Measurements from ENCODE around the gene FOXQ1. TPM values are rescaled to one million over a fixed set of nuclear protein-coding genes. Genes with fewer than 3 reads are reported as not detected.

The FOXQ1 gene
- 10 to 100 TPM in 1 of 6 donors, 1 to 10 TPM in 5; 1.4 to 14.8 (median 3.9) TPM for total RNA-seq
- 1 to 10 TPM; 1.5 to 2.6 TPM for polyA plus RNA-seq

- intact Hi-C loops (cut with DNase I) = no loop called here
- Histone ChIP-seq H3K4me1 (no peaks in the 10 kb centered on the region), H3K9me3 (no peaks in the 10 kb centered on the region), H3K27ac (peak within 1 kb of the TSS; percentile 72 to 90 (median 83)), H3K27me3 (peaks cover 0 to 13% (median 4%) of the 10 kb centered on the region in 4 donors), H3K4me3 (peak within 1 kb of the TSS; percentile 31 to 61 (median 48)), H3K36me3 (no peaks in the 10 kb centered on the region)
- TF ChIP-seq CTCF (IDR thresholded peaks at IDR 0.05) = no peak
- peak; percentile 76 to 95 (median 90) for DNase-seq
- ATAC-seq = peak; percentile 81 to 85 (median 83)
- WGBS, 2 donors = 1% methylated on average over 64 to 75 of the region's 75 CpGs
- no peak for FAIRE-seq
Observed at GRCh38 chr6:1311400-1312202, at the start of gene FOXQ1. Gene FOXQ1, plus strand, starts transcription at chr6:1312098. Its CDS starts 607 bp downstream, at chr6:1312705.

- Histone ChIP-seq H3K9me3 (no peaks in the 10 kb centered on the region), H3K36me3 (no peaks in the 10 kb centered on the region), H3K27ac (no peak overlapping the region), H3K4me3 (no peak overlapping the region), H3K4me1 (no peaks in the 10 kb centered on the region), H3K27me3 (no peaks in the 10 kb centered on the region)
- 82 to 85% methylated on average over 6 of the region's 6 CpGs for WGBS, 2 donors
- no peak for DNase-seq
- intact Hi-C loops (cut with DNase I) = no loop called here
- FAIRE-seq = no peak
- no peak for ATAC-seq
- TF ChIP-seq CTCF (IDR thresholded peaks at IDR 0.05) = no peak
Observed at GRCh38 chr6:1262704-1263038, 49.2 kb upstream of the FOXQ1 start.

GRCh38 chr6:1263039-1263849 is 48.7 kb upstream of the FOXQ1 start:
- ATAC-seq (no peak), FAIRE-seq (no peak), DNase-seq (no peak)
- Histone ChIP-seq H3K4me3 (no peak overlapping the region), H3K27ac (no peak overlapping the region), H3K4me1 (no peaks in the 10 kb centered on the region), H3K9me3 (no peaks in the 10 kb centered on the region), H3K27me3 (no peaks in the 10 kb centered on the region), H3K36me3 (no peaks in the 10 kb centered on the region)
- intact Hi-C loops (cut with DNase I) = no loop called here
- TF ChIP-seq CTCF (IDR thresholded peaks at IDR 0.05) = no peak
- 86 to 91% methylated on average over 12 of the region's 12 CpGs for WGBS, 2 donors

- no peaks in the 10 kb centered on the region for H3K27me3 ChIP-seq
- DNase-seq (no peak), ATAC-seq (no peak), FAIRE-seq (no peak)
- no peak overlapping the region for H3K4me3 ChIP-seq
- H3K36me3 ChIP-seq = no peaks in the 10 kb centered on the region
- no peaks in the 10 kb centered on the region for H3K4me1 ChIP-seq
- no peak for TF ChIP-seq CTCF (IDR thresholded peaks at IDR 0.05)
- H3K9me3 ChIP-seq = no peaks in the 10 kb centered on the region
- intact Hi-C loops (cut with DNase I) = no loop called here
- 67 to 70% methylated on average over 10 of the region's 10 CpGs for WGBS, 2 donors
- H3K27ac ChIP-seq = no peak overlapping the region
Observed at GRCh38 chr6:1263850-1264377, 48.0 kb upstream of the FOXQ1 start.
